Stimulated activated CD4-positive, alpha-beta T cell treated with anti-CD3 and anti-CD28 coated beads, TNF-alpha, amount 100 ng/mL, for 24 hours (primary cell): ENCODE measurements around the gene CD38.

Experiments
- DNase-seq, 3 experiments: peaks; one replicate each; pipeline ENCODE4 v3.0.0-alpha.2; 2020; ENCODE audit warnings: low read depth in 3 of 3

CD38 gene

DNA sequence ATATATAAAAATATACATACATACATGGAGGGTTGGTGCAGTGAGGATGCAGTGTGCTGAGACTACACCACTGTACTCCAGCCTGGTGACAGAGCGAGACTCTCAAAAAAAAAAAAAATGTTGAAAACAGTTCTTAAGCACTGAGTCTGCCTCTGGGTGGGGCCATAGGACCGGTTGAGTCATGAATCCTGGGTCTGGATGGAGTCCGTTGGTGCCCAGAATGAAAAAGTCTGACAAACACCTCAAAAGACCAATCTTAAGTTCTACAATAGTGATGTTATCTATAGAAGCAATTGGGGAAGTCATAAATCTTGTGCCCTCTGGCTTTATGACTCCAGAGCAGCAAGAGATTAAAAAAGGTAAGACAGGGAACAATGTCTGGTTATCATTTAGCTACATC lies 90.0 kb downstream of the CD38 start:
- no peak for DNase-seq

DNA sequence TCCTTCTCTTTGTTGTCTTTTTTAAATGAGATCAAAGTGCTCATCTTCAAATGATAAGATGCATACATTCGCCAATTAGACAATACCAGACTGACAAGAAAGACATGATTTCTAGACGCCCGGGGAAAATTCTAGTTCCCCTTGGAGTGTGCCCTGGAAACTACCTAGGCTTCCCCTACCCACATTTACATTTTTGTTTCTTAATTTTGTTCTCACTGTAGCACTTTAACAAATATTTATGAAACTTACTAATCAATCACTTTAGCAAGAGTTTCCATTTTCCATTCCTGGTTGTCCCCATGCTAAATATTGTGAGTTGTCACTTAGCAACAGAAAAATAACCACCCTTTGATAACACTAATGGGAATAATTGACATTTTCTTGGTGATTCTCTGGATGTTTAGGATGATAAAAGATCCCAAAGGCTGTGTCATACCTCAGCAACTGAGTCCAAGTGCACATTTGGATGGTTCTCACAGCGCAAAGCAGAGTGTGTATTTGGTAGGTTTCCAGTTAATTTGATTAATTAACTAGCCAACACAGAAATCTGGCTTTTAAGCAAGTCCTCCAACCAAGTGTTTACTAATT lies 90.8 kb downstream of the CD38 start:
- DNase-seq: no peak

DNA sequence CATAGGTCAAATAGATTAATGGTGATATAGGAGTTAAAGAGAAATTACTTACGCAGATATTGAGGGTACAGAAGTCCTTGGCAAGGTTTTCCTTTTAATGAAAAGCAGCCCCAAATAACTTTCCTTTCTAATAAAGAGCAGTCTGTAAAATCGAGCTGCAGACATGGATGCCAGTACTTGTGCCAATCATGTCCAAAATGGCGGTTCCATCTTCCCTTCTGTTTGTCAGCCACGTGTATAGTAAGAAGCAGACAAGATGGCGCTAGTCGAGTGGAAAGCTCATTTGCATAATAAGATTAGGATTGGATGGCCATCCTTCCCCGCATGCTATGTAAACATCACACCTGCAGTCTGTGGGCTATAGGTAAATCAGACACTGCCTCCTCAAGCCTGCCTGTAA lies 92.0 kb downstream of the CD38 start:
- DNase-seq: no peak

DNA sequence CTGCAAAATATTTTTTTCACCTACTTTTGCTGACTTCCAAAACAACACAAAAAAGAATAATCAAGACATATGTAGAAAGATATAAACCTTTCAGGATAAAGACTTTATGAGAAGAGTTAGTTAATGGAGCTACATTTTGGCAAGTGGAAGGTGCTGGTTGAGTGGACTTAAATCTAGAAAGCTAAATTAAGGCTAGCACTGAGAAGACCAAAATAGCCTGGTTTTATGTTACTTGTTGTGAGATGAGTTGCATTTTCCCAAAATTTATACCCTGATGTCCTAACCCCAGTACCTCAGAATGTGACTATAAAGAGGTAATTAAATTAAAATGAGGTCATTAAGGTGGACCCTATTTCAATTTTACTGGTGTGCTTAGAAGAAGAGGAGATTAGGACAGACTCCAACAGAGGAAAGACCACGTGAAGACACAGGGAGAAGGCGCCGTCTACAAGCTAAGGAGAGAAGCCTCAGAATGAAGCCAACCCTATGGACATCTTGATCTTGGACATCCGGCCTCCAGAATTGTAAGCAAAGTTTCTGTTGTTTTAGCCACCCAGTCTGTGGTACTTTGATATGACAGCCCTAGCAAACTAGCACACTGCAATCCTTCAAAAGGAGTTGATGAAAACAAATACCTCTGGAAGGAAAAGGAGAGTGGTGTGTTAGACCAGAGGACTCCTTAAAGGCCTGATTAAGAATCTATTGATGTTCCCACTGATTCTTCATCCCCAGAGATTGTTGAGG lies 93.0 kb downstream of the CD38 start:
- no peak for DNase-seq

DNA sequence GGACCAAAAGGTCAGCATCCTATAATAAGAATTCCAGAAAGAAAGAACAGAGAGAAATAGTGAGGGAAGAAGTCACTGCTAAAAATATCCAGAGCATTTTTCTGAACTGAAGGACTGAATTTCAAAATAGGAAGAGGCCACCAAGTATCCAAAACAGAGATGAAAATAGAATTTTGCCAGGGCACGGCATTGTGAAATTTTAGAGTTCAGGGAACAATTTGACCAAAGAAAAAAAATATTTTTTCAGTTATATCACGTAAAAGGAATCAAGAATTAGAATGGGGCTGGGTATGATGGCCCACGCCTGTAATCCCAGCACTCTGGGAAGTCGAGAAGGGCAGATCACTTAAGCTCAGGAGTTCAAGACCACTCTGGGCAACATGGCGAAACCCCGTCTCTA lies 95.0 kb downstream of the CD38 start:
- DNase-seq: no peak

DNA sequence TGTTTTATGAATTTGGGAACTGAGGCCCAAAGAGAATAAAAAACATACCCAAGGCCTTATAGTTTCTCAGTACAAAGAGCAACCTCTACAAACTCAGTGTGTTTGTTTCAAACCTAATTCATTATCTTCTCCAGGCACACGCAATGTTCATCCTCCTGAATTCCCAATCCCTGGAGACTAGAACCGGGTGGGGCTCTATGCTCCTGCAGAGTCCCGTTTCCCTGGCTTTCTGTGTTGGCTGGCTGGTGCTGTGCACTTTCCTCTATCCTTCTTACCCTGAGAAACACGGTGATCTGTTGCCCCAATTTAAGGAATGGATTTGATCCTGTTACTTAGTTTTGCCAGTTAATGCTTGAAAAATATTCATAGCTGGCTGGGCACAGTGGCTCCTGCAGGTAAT lies 96.5 kb downstream of the CD38 start:
- no peak for DNase-seq

DNA sequence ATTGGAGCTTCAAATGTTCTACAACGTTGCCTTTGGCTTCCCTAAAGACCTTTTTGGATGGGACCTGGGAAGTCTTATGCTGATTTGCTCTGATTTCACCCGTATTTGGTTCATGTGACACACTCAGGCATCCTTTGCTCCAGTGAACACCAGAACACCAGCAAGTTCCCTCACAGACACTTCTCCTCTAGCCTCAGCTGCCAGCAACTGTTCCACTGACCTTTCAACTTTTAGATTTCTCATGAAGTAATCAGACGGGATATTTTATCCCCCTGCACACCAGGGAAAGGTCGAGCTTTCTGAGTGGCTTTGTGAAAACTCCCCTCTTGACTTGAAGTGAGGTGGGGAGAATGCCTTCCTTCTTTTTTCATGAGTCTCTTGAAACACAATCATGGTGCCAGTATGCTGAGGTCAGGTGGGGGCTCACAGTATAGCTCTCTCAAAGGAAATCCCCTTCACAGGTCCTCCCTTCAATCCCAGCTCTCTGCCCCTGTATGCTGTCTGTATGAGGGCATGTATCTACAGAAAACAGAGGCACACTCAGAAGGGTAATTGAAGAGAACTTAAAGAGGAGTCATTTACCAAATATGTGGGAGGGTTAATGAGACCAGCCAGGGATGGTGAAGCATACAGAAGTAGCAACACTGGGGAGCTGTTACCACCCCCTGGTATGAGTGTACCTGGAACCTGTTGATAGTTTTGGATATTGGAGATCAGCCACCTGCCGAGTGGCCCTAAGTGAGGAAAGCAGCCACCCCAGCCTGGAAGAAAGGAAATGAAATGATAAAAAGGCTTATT lies 97.7 kb downstream of the CD38 start:
- no peak for DNase-seq

DNA sequence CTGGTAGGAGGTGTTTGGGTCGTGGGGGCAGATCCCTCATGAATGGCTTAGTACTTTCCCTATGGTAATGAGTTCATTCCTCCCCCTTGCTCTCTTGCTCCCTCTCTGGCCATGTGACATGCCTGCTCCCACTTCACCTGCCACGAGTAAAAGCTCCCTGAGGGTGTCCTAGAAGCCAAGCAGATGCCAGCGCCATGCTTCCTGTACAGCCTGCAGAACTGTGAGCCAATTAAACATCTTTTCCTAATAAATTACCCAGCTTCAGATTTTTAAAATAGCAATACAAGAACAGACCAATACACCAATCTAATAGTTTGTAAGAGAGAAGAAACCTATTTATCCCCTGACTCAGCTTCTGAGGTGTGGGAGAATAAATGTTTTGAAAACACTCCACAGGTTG lies 99.9 kb downstream of the CD38 start:
- DNase-seq: no peak

DNA sequence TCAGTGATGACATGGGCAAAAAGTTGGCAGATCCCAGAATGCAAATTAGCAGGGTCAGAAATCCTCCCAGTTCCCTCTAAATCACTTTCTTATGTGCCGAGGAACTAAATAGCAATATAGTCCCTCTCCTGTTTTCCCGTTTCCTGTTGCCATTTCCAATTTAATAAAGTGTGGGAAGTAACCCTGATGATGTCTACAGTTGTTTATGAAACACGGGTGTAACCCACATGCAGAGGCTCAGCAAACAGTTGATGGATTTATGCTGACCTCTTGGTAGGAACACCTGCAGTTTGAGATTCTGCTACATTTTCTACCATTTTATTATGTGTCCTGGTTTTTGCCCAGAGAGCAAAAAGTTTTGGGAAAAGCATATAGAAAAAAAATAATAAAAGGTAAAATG lies 103.7 kb downstream of the CD38 start:
- DNase-seq: no peak

DNA sequence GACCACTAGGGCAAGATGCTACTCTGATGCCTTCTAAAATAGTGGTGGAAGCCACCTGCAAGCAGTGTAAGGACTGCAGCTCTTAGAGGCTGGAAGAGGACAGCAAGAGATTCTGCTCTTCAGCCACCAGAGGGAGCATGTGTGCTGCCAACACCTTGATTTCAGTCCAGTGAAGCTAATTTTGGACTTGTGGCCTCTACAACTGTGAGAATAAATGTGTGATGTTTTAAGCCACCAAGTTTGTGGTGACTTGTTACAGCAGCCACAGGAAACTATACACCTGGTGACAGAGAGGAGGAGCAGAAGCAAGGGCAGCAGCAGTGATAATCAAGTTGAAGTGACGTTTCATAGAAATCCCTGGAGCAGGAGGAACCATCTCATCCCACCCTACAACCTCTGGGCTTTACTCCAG lies 104.6 kb downstream of the CD38 start:
- DNase-seq: peak in 2 of 3 experiments; percentile 24 to 34

DNA sequence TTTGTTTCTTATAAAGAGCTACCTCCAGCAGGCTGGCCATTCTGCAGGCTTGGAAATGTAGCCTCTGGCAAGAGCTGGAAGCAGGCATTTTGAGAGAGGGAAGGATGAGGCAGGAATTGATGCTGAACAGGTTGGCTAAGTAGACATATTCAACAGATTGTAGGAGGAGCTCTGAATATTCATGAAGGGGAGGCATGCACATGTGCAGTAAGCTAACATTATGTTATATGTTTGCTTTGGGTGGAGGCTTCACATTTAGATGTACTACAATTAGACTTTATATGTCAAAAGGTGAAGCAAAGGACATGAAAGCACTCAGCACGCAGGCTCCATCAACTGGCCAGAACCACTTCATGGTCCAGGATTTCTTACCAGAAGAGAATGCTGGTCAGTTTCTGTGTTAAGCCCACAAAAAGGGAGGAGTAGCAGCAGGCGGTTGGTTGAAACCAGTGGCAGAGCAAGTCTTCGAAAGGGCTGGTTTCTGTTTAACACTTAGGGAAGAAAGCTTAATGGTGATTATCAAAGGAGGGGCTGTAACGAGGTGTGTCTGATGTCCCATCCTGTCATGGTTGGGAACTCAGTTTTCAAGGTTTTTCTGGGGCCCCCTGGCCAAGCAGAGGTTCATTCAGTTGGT lies 105.6 kb downstream of the CD38 start:
- DNase-seq: no peak

DNA sequence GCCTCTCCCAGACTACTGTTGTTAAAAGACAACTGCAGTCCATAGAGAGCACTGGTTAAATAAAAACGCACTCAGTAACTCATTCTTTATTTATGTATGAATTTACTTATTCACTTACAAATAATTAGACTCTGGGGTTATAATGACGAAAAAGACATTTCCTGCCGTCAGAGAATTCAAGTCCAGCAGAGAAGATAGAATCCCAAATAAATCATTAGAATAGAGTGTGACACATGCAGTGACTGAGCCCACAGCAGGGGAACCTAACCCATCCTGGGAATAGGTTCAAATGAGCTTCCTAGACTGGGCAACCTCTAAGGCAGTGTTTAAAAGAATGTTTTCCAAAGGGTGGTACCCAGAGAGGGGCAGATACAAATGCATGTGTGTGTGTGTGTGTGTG lies 106.5 kb downstream of the CD38 start:
- DNase-seq: no peak

DNA sequence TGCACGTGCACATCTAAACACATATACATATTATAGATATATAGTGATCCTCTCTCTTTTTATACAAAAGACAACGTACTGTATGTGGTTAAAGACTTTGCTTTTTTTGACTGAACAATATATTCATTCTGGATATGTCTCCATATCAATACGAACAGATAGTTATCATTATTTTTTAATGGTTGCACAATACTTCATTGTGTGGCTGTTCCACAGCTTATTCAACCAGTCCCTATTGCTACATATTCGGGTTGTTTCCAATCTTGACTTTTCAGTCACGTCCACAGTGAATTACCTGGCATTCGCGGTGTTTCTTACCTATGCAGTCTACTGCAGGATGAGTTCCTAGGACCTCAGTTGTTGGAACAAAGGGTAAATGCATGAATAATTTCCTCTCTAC lies 107.3 kb downstream of the CD38 start:
- DNase-seq: no peak

DNA sequence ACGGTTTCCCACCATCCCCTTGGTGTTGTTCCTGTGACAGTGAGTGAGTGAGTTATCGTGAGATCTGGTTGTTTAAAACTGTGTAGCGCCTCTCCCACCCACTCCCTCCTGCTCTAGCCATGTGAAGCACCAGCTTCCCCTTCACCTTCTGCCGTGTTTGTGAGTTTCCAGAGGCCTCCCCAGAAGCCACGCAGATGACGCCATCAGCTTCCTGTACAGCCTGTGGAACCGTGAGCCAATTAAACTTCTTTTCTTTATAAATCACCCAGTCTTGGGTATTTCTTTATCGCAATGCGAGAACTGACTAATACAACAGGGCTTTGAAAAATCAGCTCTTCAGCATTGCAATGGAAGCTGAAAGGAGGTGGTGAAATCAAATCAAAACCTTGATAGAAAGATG lies 110.4 kb downstream of the CD38 start:
- DNase-seq: no peak

DNA sequence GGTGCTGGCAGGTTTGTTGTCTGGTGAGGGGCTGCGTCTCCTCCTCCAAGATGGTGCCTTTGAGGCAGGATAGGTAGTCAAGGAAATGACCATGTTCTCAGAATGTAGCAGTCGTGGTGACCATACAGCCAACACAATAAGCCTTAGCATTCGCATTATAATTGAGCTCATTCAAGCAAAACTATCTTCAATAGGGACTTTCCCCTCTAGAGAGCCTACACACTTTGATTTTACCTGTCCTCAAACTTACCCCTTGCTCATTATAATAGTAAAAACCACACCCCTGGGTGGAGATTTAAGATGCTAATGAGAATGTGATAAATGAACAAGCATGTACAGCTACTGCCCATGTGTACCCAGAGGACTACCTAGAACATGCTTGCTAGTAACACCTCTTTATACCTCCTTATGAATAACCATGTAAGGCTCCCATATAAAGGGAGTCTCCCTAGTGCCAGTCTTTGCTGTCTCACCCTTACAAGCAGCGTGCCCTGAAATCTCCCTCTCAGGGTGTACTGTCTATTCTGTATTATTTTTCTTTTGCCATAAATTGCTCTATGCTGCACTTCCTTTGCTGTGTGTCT lies 112.2 kb downstream of the CD38 start:
- no peak for DNase-seq

DNA sequence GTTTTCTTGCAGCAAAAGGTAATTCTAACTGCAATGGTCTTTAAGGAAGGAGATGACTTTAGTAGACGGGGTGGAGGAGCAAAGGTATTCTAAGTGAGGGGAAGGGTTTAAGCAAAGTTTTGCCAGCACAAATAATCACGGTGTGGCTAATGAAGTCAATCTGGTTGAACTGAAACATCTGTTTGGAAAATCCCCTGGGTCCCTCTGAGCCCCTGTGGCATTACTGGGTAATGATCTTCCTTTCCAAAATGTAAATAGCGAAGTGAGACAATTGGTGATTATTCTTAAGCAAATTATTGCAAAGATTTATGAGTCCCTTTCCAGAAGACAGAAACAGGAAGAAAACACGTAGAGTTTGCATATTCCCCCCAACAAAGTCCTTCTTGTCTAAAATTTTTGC lies 113.2 kb downstream of the CD38 start:
- DNase-seq: no peak

DNA sequence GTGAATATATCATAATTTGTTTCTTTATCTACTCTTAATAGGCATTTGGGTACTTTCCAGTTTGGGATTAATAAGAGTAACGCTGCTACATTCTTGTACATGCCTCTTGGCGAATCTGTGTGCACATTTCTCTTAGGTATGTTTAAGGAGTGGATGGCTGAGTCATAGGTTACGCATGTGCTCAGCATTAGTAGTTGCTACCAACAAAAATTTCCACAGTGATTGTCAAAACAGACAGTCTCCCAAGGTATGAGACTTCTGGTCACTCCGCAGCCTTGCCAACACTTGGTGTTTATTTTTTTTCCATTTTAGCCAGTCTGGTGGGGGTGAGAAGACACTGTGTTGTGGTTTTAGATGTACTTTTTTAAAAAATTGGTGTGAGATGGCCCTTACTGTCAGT lies 115.8 kb downstream of the CD38 start:
- no peak for DNase-seq

DNA sequence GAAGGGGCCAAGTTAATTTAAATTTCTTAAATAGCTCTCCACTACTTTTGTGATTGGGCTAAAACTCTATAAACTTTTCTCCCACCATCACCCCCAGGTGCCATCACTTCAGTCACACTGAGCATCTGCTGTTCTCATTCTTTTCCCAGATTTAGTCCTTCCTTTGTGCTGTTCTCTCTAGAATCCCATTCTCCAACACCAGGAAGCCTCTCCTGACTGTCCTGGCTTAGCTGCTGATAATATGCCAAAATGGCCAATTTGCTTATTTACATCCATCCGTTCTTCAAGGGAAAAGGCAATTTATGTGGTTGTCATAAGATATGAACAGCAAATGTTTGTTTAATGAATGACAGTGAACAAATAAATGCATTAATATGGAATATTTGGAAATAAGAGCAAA lies 116.3 kb downstream of the CD38 start:
- DNase-seq: no peak

DNA sequence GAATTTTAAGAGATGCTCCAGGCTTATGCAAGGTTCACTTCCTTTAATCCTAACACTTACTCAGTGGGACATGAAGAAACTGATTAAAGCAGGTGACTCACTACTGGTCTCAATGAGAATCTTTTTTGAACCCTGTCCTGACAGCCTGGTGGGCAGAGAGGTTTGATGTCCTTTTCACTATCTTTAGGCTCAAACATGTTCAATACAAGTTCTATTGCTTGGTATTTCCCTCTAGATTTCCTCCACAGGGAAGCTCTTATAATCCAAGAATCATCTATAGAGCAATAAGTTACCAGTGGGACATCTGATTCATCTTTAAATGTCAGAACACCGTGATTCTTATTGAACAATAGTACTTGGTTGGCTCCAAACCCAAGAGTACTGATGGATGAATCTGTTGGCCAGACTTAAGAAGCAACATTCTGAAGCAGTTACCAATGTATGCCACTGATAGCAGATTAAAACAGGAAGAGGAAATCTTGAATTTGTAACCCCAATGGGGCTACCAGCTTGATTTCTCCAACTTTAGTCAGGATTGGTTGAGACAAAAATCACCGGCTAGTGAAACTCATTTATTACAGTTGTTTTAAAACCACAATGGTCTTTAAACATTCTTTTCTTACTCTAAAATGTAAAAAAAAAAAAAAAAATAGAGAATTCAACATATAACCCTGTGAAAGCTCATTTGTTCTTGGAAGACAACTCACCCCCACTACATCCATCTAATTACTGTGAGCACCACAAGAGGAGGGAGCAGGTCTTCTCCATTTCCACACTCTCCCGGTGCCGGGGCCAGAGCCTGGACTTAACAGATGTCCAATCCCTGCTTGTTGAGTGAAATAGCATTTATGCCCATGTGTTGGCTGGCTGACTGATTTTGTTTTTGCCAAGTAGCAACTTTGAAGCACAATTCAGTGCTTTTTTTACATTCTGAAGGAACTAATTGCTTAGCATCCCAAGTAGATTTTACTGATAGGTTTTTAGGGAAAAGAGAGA lies 117.1 kb downstream of the CD38 start:
- DNase-seq: no peak

DNA sequence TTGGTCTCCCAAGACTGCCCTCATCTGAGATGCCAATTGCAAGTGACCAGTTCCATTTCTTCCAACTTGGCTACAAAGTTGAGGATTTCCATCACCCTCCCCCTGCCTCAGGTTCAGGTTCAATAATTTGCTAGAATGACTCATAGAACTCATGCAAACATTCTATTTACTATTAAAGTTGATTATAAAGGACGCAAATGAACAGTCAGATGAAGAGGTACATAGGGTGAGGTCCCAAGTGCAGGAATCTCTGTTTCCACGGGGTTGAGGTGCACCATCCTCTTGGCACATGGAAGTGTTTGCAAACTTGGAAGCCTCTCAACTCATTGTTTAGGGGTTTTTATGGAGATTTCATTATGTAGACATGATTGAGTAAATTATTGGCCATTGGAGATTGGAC lies 119.4 kb downstream of the CD38 start:
- DNase-seq: no peak

DNA sequence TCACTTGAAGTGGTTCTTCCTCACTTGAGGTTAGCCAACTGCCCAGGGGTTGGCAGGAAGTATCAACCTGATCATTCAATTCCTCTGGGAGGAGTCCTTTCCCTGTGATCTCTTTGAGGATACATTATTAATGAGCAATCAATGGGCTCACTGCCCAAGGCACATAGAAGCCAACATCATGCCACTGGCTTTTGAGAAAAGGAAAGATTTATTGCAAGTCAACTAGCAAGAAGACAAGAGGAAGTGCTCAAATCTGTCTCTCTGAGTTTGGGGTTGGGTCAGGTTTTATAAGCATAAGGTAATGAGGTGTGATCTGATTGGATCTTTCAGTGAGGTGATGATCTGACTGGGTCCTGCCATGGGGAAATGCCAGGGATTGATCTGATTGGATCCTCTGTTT lies 120.8 kb downstream of the CD38 start:
- no peak for DNase-seq
